Choroid plexus epithelial cell (primary cell): Measurements from ENCODE around the gene LIG1.

Experiments
- DNase-seq: peaks from one replicate; pipeline ENCODE4 v3.0.0-alpha.2; 2010; ENCODE audit warnings: low read depth
- H3K4me3 ChIP-seq: 2 replicates; pipeline ENCODE4 v1.5.1; 2011; ENCODE audit warnings: low read depth, mild to moderate bottlenecking, control low read depth, low read length, moderate library complexity
- TF ChIP-seq, protein P1 (sequence below): conservative IDR thresholded peaks from 2 replicates; pipeline ENCODE4 v1.5.1; 2011; ENCODE audit warnings: low read depth, mild to moderate bottlenecking, control low read depth, inconsistent platforms, low read length, moderate library complexity

Gene LIG1

DNA sequence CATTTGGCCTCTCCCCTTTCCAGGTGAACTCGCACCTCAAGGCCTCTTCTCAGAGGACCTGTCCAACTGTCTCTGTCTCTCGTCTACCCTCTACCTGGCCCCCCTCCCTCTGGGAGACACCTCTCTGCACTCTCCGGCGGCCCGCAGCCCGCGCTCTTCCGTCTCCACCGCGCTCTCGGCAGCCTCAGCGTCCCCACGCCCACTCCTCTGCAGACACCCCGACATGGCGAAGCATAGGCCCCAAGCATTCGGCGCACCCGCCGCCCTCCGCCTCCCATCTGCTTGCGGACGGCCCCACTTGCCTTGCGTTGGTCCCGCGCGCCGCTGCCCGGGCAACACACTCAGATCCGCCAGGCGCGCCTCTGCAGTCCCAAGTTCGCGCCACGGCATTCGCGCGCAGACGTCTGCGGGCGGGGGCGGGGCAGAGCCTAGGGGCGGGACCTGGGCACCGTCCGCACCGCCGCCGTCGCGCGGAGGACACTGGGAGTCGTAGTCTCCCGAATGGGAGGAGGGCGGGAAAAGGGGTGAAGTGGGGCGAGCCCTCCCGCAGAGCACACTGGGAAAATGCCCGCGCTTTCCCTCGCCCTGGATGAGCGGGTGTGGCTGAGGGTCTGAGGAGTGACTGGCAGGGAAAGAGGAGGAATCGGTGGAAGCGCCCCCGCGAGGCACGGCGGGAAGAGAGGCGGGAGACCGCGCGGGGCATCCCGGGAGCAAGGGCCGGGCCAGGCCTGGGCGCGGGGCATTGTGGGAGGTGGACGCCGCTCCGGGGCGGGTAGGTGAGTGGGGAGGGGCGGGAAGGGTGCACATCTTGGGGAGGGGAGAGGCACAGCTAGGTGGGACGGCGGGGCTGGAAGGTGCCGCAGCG is at the start of gene LIG1, which contains the start of gene ZSWIM9:
Gene LIG1, minus strand, starts transcription at position 406 of the 865 bp plus-strand sequence. CDS start 4,778 bp downstream, outside the sequence.
Gene ZSWIM9, plus strand, starts transcription at position 742 of the 865 bp plus-strand sequence. CDS start 1,123 bp downstream, outside the sequence.
- DNase-seq, result peak; percentile 96
- TF ChIP-seq, protein P1, sequence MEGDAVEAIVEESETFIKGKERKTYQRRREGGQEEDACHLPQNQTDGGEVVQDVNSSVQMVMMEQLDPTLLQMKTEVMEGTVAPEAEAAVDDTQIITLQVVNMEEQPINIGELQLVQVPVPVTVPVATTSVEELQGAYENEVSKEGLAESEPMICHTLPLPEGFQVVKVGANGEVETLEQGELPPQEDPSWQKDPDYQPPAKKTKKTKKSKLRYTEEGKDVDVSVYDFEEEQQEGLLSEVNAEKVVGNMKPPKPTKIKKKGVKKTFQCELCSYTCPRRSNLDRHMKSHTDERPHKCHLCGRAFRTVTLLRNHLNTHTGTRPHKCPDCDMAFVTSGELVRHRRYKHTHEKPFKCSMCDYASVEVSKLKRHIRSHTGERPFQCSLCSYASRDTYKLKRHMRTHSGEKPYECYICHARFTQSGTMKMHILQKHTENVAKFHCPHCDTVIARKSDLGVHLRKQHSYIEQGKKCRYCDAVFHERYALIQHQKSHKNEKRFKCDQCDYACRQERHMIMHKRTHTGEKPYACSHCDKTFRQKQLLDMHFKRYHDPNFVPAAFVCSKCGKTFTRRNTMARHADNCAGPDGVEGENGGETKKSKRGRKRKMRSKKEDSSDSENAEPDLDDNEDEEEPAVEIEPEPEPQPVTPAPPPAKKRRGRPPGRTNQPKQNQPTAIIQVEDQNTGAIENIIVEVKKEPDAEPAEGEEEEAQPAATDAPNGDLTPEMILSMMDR, result peak; percentile 13
- peak within 1 kb of the TSS; percentile 88 for H3K4me3 ChIP-seq

DNA sequence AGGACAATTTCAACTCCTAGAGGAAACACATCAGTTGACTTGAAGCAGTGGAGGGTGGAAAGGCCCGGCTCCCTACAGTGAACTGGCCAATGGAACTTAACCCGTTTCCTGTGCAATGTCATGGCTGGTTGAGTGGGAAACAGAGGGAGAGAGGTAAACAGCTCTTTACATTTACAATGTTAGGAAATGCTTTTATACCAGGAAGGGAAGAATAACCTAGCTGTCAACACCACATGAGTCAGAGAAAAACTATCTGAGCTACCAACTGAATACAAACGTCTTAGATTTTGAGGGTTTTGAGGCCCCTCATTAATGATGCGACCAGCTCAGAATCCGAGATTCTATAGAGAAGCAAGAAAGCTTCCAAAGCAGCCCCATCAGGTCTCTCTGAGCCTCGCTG is 48.9 kb upstream of the LIG1 start:
- DNase-seq, result peak; percentile 85
- TF ChIP-seq, protein P1, result no peak
- H3K4me3 ChIP-seq, result no peak overlapping the region

DNA sequence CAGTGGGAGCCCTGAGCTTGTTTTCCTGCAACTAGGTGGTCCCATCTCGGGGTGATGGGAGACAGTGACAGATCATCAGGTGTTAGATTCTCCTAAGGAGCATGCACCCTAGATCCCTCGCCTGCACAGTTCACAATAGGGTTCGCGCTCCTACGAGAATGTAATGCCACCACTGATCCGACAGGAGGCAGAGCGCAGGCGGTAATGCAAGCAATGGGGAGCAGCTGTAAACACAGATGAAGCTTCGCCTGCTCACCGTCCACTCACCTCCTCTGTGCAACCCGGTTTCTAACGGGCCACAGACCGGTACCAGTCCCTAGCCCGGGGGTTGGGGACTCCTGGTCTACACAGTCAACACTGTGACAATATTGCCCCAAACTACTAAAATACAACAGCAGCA is 46.8 kb upstream of the LIG1 start:
- no peak for DNase-seq
- TF ChIP-seq, protein P1, result no peak
- no peak overlapping the region for H3K4me3 ChIP-seq

DNA sequence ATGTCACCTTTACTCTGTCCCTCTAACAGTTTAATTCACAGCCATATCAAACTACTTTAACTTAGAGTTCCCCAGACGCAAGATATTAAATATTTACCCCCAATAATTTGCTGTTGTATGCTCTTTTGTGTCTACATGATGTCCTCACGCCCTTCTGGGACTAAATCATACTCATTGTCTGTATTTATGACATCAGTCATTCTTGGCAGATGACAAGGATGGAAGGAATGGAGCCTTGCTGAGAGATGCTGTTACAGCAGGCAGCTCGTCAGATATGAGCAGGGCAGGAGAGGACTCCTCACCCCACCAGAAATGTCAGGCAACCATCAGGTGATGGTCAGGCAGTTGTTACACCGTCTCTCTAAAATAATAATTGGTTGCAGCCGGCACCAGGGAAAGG is 43.8 kb upstream of the LIG1 start:
- DNase-seq, result no peak
- no peak overlapping the region for H3K4me3 ChIP-seq
- TF ChIP-seq, protein P1, result no peak

DNA sequence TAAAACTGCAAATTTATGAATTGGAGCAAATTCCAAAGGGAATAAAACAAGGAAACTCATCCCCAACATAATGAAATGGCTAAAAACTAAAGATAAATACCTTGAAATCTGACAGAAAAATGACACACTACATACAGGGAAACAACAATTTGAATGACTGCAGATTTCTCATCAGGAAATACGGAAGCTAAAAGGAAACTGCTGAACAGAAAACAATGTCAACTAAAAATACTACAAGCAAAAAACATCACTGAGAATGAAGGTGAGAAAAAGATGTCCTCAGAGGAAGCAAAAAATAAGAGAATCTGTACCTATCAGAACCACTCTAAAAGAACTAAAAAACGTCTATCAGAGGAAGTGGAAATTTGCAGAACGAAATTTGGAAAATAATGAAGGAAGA is 39.9 kb upstream of the LIG1 start:
- TF ChIP-seq, protein P1, result no peak
- no peak overlapping the region for H3K4me3 ChIP-seq
- no peak for DNase-seq

DNA sequence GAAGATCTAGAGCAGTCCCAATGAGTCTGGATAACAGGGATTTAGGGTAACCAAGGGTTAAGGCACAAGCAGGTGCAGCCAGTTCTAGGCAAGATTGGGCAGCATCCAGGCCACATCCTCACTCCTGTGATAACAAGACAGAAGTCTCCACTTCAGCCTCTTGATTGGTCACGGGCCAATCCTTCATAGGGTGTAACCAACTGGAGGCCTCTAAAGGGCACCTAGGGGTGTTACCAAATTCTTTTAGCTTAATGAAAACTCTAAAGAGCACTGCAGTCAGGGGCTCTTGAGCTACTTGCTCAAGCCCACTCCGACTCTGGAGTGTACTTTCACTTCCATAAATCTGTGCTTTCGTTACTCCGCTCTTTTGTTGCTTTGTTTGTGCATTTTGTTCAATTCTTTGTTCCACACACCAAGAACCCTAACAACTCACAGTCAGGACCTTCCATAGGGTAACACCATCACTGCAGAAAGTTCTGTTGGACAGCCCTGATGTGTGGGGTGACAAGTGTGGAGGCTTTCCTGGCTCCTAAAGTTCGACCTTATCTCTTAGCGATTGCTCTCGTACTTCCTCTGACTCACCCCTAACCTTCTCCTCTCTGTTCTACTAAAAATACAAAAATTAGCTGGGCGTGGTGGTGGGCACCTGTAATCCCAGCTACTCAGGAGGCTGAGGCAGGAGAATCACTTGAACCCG is 36.4 kb upstream of the LIG1 start:
- TF ChIP-seq, protein P1, result no peak
- no peak overlapping the region for H3K4me3 ChIP-seq
- DNase-seq, result no peak
